ENCODE results near the gene GALNT9.

Gene GALNT9

GRCh38 chr12:132235116-132235820 is 94.1 kb downstream of the GALNT9 start:
- no peak for DNase-seq (ENCODE audit: low read depth in 2 of 2)
- TF ChIP-seq CTCF (IDR thresholded peaks at IDR 0.05; ENCODE audit: low read depth, low read length) = no peak
- no peak overlapping the region for H3K4me3 ChIP-seq (replicated peaks in 1 of 2; ENCODE audit: low read depth in 2 of 2, low read length in 2 of 2)

GRCh38 chr12:132230381-132230780 is 99.0 kb downstream of the GALNT9 start:
- no peak for TF ChIP-seq CTCF (IDR thresholded peaks at IDR 0.05; ENCODE audit: low read depth, low read length)
- H3K4me3 ChIP-seq (replicated peaks in 1 of 2; ENCODE audit: low read depth in 2 of 2, low read length in 2 of 2) = no peak overlapping the region
- no peak for DNase-seq (ENCODE audit: low read depth in 2 of 2)

GRCh38 chr12:132229926-132230325 is 99.5 kb downstream of the GALNT9 start:
- DNase-seq (ENCODE audit: low read depth in 2 of 2) = no peak
- H3K4me3 ChIP-seq (replicated peaks in 1 of 2; ENCODE audit: low read depth in 2 of 2, low read length in 2 of 2) = no peak overlapping the region
- TF ChIP-seq CTCF (IDR thresholded peaks at IDR 0.05; ENCODE audit: low read depth, low read length) = no peak

GRCh38 chr12:132229193-132229760 is 100.1 kb downstream of the GALNT9 start:
- TF ChIP-seq CTCF (IDR thresholded peaks at IDR 0.05; ENCODE audit: low read depth, low read length) = no peak
- H3K4me3 ChIP-seq (replicated peaks in 1 of 2; ENCODE audit: low read depth in 2 of 2, low read length in 2 of 2) = no peak overlapping the region
- DNase-seq (ENCODE audit: low read depth in 2 of 2) = no peak

GRCh38 chr12:132228476-132229192 is 100.8 kb downstream of the GALNT9 start:
- H3K4me3 ChIP-seq (replicated peaks in 1 of 2; ENCODE audit: low read depth in 2 of 2, low read length in 2 of 2) = no peak overlapping the region
- no peak for DNase-seq (ENCODE audit: low read depth in 2 of 2)
- no peak for TF ChIP-seq CTCF (IDR thresholded peaks at IDR 0.05; ENCODE audit: low read depth, low read length)

- H3K4me3 ChIP-seq (replicated peaks in 1 of 2; ENCODE audit: low read depth in 2 of 2, low read length in 2 of 2) = no peak overlapping the region
- no peak for TF ChIP-seq CTCF (IDR thresholded peaks at IDR 0.05; ENCODE audit: low read depth, low read length)
- no peak for DNase-seq (ENCODE audit: low read depth in 2 of 2)
Observed at GRCh38 chr12:132227782-132228475, 101.5 kb downstream of the GALNT9 start.

All from cardiac fibroblast (primary cell).